ENCODE results near the gene CHCHD6.

The CHCHD6 gene

DNA sequence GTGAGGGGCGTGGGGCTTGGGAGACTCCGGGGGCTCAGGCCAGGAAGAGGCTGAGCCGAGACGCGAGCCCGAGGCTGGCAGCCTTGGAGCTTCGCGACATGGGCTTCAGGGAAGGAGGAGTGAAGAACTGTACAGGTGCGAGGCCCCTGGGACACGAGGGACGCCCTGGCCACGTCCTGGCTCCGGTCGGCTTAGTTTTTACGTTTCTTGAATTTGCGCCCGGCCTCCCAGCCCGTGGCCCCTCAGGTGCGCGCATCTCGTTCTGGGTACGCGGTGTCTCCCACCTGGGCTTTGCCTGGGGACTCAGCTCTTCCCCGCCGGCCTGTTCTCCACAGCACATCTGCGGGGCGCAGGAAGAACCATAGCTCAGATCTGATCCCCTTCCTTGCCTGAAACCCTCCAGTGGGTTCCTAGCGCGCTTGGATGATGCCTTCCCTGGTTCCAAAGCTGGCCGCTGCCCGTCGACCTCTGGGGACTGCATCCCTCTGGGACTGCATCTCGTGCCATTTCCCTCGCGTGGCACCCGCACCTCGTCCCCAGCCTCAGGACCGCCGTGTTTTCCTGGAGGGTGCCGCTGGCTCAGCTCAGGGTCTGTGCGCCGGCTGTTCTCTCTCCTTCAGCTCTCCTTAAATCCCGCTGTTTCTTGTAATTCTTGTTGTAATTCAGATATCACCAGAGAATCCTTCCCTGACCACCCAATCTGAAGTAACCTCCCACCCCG is 614 bp downstream of the CHCHD6 start:
- peak; percentile 31 for DNase-seq (ENCODE audit: low spot score)

DNA sequence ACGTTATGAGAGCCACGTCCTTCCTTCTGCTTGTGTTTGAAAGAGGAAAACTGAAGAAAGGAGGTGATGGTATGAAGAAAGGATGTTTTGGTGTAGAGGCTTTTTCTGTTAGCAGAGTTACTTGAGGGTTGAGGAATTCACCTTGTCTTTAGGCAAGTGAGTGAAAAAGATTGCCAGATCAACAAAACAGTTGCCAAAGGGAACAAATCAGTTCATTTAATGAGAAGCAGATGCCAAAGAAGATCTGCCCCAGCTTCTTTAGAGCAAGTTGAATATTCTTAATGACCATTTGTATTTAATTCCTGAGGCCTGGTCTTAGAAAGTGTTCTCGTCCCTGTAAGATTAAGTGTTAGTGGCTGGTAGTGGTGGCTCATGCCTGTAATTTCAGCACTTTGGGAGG is 2.6 kb downstream of the CHCHD6 start:
- no peak for DNase-seq (ENCODE audit: low spot score)

DNA sequence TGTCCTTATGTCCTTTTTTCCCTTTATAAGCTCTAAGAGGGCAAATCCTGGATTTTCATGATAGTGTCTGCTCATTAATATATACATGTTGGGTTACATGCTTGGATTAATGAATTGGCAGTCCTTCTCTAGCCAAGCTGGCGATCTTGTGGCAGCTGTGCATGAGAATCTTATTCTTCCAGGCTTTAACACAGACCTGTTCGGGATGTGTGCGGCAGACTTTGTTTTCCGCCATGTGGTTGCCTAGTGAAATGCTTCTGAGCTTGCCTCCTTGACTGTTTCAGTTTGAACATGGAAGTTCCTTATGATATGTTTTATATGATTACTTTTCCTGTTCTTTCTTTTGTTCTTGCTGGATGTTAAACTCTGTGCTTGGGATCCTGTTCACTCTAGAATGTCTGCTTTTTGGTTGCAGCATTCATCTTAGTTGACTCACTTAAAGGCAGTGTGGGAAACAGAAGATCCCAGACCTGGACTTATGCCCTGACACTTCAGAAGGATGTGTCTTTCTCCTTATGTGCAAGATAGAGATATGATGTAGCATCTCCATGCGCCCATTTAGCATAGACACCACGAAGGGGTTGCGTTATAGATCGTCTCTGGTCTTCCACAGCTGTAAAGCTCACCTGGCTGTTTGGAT is 7.2 kb downstream of the CHCHD6 start:
- DNase-seq (ENCODE audit: low spot score) = no peak

DNA sequence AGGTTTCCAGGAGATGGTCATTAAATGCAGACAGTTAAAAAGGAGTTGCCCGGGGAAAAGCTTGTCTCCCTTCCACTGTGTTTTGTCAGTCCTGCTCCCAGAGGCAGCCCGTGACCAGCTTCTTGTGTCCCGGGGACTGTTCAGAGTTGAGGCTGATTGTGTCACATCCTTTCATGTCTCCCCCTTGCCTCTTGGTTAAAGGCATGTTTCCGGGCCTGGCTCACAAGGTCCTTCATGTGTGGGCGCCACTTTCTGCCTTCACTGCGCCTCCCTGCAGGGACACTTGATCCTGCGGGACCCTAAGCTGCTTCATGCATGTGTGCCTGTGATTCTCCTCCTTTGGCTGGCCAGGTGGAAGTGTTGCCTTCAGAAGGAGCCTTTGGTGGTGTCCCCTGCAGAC is 9.2 kb downstream of the CHCHD6 start:
- no peak for DNase-seq (ENCODE audit: low spot score)

DNA sequence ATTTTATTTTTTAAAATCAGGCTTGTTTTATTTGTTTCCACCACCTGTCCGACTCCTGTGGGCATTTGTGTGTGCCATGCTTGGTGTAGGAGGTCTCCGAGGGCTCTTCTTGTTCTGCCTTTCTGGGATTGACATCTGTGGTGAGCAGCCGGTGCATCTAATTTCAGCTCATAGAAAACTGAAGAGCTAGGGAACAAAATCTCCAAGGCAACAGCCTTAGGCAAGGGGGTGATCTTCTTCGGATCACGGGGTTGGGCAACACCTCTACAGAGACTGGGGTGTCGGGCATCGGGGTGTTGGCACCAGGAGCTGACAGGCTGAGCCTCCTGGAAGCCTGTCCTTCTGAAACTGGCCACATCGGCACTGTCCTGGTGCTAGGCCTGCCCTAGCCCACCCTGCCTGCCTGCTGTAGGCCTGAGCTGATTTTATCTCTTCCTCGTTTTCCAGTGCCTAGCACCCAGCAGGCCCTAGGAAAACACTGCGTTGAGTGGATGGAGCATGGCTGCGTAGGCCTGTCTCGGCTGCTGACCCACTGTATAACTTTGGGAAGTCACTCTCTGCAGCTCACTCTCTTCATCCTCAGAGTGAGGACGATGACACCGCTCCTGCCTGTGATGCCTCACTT is 10.3 kb downstream of the CHCHD6 start:
- DNase-seq (ENCODE audit: low spot score) = peak; percentile 66

DNA sequence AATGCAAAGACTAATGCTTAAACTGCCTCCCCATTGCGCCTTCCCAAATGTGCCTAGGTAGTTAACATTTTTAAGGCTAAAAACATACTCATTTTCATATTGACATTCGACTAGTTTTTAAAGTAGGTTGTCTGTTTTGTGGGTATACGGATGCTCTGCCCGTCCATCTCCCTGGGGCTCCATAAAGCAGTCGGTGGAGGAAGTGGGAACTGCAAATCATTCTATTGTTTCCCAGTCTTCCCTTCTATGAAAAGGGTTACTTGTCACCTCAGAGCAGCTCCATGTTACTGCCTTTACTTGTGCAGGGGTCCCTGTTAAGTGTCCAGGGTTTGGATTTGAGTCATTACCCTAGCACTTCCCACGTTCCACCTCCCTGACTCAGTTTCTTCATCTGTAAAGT is 10.9 kb downstream of the CHCHD6 start:
- no peak for DNase-seq (ENCODE audit: low spot score)

DNA sequence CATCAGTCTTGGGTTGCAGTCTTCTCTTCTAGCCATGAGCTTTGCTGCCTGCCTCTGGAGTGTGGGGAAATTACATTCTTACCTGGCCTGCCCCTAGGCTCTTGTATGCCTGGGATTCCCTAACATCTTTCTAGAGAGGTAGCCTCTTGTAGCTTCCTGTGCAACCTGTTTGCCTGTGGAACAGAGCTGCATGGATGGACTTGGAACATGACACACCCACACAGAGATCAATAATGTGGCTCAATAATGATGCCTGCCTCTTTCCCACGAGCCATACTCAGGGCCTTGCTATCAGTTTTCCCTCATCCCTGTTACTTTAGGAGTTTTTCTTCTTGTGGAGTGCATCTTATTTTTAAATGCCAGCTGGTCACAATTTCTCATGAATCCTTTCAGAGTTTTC is 11.4 kb downstream of the CHCHD6 start:
- DNase-seq (ENCODE audit: low spot score) = no peak

DNA sequence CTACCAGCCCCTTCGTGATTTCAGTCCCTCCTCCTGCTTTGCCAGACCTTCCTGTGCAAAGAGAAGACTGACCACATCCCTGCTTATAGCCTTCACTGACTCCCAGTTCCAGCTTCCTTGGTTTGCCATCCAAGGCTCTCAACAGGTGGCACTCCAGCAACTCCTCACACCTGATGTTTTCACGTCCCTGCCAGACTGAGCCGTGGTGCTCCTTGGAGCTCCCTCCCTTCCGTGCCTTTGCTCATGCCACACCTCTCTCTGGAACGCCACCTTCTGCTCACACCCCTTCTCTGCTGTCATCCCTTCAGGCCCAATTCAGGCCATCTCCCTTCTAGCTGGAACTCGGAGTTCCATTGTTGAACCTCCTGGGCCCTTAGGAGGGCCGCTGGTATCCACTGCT is 12.0 kb downstream of the CHCHD6 start:
- DNase-seq (ENCODE audit: low spot score) = no peak

DNA sequence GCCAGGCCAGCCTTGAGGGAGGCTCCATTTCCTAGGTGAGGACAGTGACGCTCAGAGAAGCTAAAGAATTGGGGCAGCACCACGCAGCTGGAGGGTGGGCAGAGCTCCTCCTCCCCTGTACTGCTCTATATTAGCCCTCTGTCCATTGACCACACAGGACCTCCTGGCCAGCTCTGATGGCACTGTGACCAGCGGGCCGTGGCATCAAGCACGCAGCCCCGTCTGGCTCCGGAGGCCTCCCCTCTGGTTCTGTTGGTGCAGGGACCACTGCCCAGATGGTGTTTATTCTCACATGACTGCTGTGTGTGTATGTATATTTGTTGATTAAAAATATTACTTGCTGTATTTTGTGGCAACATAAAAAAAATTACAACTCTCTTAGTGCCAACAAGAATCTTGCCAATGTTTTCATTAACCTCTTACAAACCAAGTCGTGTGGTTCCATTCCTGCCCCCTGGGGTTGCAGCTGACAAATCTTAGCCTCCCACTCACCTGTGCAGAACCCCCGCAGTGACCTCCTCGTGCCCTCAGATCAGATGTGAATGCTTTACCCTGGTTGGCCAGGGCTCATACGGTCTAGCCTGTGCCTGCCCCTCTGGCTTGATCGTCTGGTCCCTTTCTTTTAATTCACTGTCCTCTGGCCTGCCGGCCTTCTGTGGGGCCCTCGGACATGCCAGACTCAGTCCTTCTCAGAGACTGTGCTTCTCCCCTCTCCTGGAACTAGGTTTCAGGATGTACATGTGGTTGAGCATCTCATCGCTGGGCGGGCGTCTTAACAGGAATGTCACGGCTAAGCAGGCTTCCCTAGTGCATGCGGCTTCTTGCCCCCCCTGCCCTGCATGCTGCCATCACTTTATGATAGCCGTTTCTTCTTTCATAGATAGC is 14.8 kb downstream of the CHCHD6 start:
- no peak for DNase-seq (ENCODE audit: low spot score)

DNA sequence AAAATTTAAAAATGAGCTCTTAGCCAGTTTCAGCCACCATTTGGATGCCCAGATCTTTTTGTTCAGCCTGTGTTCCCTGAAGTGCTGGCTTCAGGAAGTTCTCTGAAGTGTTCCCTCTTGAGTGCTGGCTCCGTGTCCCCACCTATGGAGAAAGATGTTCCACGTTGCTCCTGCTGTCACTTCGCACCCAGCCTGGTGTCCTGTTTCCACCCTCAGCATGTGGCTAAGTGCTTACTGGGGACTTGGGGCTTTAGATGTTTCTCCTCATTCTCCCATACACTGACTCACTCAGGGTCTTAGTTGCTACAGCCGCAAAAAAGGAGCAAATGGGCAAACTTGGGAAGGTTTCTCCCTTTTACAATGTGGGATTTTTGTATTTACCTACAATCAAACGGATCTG is 16.6 kb downstream of the CHCHD6 start:
- DNase-seq (ENCODE audit: low spot score) = no peak

DNA sequence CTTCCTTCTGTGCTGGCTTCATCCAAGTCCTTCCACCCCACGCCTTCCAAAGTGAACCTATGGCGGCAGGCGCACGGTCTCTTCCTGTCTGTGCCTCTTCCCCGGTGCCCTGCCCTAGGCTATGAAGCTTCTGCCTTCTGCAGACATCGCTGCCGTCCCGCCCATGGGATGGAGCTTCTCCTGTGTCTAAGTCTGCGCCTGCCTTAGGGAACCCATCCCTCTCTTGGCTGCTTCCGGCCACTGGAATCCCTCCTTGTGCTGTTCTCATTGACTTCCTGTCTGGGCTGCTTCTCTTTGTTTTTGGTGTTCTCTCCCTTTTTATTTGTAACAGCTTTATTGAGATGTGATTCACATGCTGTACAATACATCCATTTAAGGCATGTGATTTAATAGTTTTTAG is 17.2 kb downstream of the CHCHD6 start:
- DNase-seq (ENCODE audit: low spot score) = no peak

DNA sequence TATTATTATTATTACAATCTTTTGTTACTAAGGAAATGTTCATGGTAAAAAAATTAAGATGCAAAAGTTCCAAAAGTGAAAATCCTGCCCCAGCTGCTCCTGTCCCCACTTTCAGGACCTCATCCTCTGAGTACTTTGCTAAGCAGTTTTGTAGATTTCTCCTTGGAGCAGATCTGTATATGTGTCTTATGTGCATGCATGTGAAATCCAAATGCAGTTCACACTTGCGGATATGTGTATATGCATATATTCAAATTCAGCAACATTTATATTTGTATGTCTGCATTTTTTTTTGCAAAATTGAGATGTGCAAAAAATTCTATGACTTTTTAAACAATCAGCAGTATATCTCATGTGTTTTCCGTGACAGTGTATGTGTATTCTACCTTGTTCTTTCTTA is 19.2 kb downstream of the CHCHD6 start:
- no peak for DNase-seq (ENCODE audit: low spot score)

DNA sequence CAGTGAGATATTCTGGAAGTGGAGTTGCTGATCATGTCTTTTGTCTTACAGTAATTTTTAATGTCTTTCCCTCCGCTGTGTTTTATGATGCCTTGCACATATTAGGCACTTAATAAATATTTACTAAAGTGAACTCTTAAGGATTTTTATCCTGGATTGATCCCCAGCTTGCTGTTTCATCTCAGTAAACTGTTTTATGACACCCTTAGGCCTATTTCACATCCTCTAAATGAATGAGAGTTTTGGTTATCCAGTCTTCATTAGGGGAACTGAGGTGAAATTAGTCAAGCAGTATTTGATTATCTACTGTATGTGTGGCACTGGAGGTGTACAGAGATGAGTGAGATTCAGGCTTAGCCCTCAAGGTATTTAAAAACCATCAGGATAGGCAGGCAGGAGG is 19.8 kb downstream of the CHCHD6 start:
- no peak for DNase-seq (ENCODE audit: low spot score)

DNA sequence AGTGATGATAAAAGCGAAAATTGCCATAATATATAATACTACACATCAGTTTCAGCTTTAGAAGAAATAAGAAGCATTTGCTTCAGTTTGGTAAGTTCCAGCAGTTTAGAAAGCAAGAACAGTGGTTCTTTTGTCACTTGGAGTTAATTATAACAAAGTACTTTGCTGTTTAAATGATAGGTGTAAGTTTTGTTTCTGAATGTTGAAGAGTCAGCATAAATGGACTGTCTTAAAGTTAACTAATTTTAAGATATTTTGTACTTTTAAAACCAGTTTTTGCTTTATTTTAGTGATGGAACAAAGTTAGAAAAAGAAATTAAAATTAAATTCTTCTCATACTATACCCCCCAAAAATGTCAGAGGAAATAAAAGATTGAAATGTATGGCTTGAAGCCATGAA is 24.6 kb downstream of the CHCHD6 start:
- no peak for DNase-seq (ENCODE audit: low spot score)

DNA sequence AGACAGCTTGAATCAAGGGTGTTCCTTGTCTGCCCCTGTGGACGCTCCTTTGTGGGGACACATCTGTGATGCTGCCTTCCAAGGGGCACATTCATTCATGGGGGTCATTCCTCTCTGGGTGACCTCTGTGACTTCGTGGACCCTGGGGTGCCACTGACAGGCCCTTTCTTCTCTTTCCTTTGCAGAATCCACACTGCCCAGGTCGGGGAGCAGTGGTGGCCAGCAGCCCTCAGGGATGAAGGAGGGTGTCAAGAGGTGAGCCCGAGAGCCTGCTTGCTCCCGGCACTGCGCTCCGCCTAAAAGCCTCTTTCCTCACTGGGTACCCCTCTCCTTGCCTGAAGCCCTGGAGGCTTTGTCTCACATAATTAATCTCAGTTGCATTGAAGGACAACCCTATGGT is 26.3 kb downstream of the CHCHD6 start:
- no peak for DNase-seq (ENCODE audit: low spot score)

DNA sequence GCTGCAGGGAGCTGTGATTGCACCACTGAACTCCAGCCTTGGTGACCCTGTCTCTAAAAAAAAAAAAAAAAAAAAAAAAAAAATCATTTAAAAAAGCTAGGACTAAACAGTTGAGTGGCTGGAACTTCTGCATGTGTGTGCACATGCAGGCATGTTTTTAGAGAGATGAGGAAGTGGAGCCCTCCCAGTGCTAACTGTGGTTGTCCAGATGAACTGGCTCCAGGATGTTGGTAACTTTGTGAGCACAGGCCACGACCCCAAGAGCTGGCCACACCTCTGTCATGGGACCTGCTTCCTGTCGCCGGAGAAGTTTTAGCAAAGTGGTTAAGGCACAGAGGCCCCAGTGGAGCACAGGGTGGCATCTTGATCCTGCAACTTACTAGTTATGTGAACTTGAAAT is 27.0 kb downstream of the CHCHD6 start:
- no peak for DNase-seq (ENCODE audit: low spot score)

DNA sequence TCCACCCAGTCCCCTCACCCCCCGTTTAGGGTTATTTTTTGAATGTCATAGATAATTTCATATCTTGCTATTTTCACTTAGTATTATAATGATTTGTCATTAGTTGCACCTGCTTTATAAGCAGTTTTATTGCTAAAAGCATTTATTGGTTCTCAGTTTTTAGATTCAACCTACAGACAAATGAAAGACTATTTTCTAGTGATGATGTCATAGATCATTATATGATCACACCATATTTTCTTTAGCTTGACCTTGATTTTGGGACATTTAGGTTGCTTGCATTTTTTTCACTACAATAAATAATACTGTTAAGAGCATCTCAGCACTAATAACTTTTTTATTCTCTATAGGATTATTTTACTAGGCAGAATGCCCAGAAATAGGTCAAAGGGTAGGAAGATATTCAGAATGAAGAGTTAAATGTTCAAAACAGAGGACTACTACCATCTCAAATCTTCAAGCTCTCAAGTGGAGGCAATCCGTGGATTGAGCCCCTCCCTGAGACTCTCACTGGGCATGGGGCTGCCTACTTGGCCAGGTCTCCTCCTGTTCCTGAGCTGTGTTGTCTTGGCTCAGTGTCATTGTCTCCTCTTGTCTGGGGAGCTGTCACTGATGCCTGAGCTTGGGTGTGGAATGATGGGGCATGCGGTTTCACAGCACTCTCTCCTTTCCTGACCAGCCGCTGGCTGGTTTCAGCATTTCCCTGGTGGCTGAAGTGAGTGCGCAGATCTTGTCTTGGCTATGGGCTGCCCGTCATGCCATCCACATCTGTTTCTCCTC is 28.4 kb downstream of the CHCHD6 start:
- no peak for DNase-seq (ENCODE audit: low spot score)

DNA sequence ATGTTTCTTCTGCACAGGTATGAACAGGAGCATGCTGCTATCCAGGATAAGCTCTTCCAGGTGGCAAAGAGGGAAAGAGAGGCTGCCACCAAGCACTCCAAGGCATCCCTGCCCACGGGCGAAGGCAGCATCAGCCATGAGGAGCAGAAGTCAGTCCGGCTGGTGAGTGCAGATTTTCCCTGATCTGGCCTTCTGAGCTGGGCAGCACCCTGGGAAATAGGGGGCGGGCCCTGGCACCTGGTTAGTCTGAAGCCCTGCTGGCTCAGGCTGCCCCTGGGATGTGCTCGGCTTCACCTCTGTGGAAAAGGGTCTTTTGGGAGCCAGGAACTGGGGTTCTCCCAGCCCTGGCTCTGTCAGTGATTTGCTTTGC is 29.0 kb downstream of the CHCHD6 start:
- no peak for DNase-seq (ENCODE audit: low spot score)

DNA sequence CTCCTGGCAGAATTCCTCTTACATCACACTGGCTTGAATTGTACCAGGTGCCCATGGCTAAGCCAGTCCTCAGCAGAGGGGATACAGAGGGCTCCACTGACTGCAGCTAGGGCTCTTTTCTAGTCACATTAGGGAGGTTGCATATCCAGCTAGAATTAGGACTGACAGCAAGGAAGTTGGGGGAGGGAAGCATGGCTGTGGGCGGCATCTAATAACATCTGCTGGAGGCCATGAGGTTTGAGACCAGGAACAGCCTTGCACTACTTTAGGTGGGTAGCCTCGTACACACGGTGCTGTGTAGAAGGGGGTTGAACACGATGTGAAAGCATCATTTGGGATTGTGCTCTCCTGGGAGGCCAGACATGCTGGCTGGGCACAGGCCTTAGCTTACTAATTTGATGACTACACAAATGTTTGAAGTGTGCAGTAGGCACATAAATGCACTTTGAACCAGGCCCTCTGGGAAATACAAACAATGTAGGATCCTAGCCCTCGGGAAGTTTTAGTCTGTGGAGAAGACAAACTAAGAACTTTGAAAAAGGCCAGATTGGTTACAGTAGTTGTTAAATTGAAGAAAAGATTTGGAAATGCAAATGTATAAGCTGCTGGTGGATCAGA is 30.2 kb downstream of the CHCHD6 start:
- no peak for DNase-seq (ENCODE audit: low spot score)

DNA sequence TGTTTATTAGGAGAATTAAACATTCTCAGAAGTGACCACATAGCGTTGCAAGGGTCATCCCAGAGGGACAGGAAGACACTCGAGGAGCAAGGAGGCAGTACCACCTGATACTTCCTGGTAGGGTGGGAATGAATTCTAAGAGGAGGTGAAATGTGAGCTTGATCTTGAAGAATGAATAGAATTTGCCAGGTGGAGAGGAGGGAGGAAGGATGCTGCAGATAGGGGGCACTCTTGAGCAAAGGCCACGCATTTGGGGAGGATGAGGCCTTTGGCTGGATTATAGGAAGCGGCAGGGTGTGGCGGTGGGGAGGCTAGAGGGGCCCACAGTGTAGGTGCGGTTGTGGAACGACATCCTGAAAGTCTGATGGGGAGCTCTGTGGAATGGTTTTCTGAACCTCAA is 33.5 kb downstream of the CHCHD6 start:
- no peak for DNase-seq (ENCODE audit: low spot score)

DNA sequence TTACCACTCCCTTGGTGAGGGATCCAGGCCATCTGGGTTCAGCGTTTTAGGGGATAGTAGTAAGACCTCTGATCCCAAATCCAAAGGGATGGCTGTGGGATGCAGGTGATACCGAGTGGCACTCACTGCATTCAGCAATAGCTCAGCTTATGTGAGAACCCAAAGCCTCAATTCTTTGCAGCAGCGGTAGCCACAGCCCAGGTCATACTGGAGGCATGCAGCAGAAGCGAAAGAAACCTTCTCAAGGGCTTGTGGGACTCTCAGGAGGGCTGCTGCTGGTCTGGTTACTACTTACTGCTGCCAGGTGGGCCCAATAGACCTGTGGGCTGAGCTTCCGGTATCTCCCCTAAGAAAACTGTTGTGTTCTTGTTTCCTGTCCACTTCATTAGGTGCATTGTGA is 38.0 kb downstream of the CHCHD6 start:
- DNase-seq (ENCODE audit: low spot score) = no peak

Measured in Ammon's horn (tissue), 1 donor.